ENCODE results near the gene FAM72C.
"Not testable (repeated sequence)": the region's sequence is repeated elsewhere in the genome, so short reads cannot be mapped to it uniquely, and the experiment has no call there.

FAM72C gene

DNA sequence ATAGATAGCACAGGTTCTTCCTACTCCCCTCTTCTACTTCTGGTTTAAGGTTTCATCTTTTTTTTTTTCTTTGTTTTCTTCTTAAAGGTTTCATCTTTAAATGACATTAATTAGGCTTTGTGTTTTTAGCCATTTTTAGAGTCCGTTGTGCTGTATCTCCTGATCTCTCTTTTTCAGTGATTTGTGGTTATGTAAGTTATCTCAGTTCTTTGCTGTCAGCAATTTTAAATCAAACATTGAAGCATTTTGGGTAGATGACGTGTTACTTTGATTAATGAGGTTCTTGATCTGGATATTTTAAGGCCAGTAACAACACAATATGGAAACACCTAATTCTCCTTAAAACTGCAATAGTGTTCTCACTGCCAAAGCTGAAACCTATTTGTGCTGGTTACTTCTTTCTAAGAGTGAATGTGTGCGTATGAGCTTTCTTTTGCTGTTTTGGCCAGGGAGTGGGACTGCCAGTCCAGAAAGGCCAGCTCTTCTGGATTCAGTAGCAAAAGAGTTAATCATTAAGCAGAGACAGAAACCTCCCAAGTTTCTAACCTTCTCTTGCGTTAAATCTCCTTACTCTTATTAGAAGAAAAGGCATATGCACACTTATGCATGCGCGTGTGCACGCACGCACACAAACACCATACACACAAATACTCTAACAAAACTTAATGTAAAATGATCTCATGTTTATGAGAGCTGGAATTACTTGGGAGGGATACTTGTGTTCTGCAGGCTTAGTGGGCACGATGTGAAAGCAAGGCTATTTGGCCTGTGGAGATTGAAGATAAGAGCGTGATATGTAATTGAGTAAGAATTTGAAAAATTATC is 17.0 kb upstream of the FAM72C start:
- POLR2A ChIA-PET; CTCF ChIA-PET; DNase-seq (ENCODE audit: extremely low spot score): not testable (repeated sequence)

GRCh38 chr1:143987868-143988267 is 16.1 kb upstream of the FAM72C start:
- POLR2A ChIA-PET; CTCF ChIA-PET; DNase-seq (ENCODE audit: extremely low spot score): not testable (repeated sequence)

DNA sequence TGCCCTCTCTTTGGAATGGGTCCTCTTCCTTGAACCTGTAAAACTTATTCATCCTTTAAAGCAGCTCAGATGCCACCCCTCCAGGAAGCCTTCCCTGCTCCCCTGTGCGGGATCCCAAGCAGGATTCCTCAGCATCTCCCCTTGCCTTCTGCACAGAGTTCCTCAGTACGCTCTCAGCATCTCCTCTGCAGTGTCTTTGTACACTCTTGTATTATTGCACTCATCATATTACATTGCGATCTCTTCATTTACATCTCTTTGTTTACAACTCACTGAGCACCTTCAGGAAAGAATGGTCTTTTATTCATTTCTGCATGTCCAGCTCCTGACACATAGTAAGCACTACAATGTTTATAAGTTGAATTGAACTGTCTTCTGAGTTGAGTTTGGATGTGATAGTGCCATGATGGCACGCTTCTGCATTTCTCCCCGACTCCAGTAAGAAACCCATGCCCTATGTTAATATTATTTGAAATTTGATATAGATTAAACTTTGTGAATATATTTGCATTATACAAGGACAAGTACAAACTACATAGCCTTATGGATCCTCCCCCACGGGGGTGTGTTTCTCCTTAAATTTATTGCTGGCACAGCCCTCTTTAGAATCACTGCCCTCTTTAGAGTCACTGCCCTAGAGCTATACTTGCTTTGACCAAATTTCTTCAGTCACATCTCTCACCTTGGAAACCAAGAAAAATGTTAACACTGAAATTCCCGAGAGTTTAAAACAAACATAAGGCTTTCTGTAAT is 13.1 kb upstream of the FAM72C start:
- CTCF ChIA-PET; POLR2A ChIA-PET; DNase-seq (ENCODE audit: extremely low spot score): not testable (repeated sequence)

DNA sequence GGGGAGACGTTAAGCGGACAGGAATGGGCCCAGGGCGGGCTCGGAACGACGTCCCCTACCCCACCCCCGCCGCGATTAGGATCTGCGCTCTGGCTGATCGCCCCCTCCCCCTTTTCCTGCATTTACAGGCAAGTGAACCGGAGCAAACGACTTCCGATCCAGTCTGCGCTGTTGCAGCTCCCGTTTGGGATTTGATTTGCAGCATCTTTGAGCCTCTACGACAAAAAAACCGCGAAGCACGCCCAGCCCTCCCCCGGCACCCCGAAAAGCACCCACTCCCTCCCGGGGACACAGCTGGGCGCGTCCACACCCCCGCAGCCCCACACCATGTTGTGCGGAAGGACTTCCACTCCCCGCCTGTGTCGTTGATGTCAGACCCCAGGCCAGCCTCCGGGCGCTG is 2.6 kb upstream of the FAM72C start:
- POLR2A ChIA-PET; CTCF ChIA-PET; DNase-seq (ENCODE audit: extremely low spot score): not testable (repeated sequence)

DNA sequence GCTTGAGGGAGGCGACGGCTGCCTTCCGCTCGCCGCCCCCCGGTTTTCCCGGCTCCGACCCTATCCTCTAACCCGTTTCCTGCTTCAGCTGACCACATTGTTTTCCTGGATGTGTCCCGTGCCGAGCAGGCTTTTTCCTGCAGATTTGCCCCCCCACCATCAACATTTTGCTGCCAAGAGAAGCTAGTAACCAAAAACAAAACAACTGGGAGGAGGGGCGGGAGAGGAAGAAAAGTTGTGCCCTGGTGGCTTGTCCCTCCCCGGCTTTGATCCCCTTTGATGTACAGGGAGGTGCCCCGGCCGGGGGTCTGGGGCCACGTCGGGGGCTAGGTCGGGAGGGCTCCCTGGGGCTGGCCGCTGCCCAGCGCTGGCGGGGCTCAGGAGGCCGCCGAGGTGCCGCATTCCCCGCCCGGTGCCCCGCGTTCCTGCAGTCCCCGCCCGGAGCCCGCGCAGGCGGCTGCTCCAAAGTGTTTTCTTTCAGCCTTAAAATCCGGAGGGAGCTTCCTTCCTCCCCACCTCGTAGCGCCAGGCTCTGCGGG is 2.2 kb upstream of the FAM72C start:
- POLR2A ChIA-PET; CTCF ChIA-PET; DNase-seq (ENCODE audit: extremely low spot score): not testable (repeated sequence)

GRCh38 chr1:143972753-143973326 is 1.1 kb upstream of the FAM72C start:
- POLR2A ChIA-PET; DNase-seq (ENCODE audit: extremely low spot score); CTCF ChIA-PET: not testable (repeated sequence)

DNA sequence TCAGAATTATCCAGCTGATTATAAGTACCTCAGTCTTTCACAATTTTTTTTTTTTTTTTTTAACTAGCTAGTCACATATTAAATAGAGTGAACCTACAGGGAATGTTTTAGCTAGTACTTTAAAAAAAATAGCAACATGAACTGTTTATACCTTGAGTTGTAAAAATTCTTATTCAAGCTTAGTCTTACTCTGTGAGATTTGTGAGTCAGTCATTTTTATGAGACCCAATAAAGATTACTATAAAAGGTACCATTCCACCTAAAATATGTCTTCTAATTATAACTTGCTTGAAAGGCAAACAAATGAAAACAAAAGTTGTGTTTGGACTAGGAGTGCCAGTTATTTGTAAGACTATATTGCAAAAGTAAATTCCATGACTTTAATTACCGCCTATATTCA is 5.9 kb downstream of the FAM72C start:
- DNase-seq (ENCODE audit: extremely low spot score); POLR2A ChIA-PET; CTCF ChIA-PET: not testable (repeated sequence)

- POLR2A ChIA-PET; CTCF ChIA-PET; DNase-seq (ENCODE audit: extremely low spot score): not testable (repeated sequence)
Measured at GRCh38 chr1:143964294-143964693, 7.5 kb downstream of the FAM72C start.

- POLR2A ChIA-PET; DNase-seq (ENCODE audit: extremely low spot score); CTCF ChIA-PET: not testable (repeated sequence)
Measured at GRCh38 chr1:143955930-143956329, 15.9 kb downstream of the FAM72C start.

GRCh38 chr1:143952913-143953312 is 18.9 kb downstream of the FAM72C start:
- POLR2A ChIA-PET, CTCF ChIA-PET: not testable (repeated sequence)

GRCh38 chr1:143951485-143952391 is 20.0 kb downstream of the FAM72C start:
- CTCF ChIA-PET; POLR2A ChIA-PET; DNase-seq (ENCODE audit: extremely low spot score): not testable (repeated sequence)

More at GRCh38 chr1:143952913-143953312, 18.9 kb downstream of the FAM72C start:
- DNase-seq (ENCODE audit: extremely low spot score): not testable (repeated sequence)

- DNase-seq (ENCODE audit: extremely low spot score); POLR2A ChIA-PET; CTCF ChIA-PET: not testable (repeated sequence)
Measured at GRCh38 chr1:143947749-143948148, 24.0 kb downstream of the FAM72C start.

DNA sequence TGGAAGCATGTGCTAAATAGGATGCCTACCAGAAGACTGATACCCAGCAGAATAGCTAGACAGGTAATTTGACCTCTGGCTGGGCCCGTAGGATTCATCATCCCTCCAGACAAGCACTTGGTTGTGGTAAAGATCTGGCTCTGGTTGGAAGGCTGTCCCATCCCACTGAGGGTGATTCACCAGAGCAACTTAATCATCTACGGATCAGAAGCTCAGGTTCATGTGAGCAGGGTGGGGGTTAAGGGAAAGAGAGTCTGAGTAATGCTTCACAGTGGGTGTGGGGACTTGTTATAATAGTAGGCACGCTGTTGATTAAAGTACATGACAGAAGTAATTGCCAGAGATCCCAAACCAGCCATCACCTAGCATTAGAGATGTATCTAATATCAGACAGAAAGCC is 26.5 kb downstream of the FAM72C start:
- POLR2A ChIA-PET; CTCF ChIA-PET; DNase-seq (ENCODE audit: extremely low spot score): not testable (repeated sequence)

- POLR2A ChIA-PET; CTCF ChIA-PET; DNase-seq (ENCODE audit: extremely low spot score): not testable (repeated sequence)
Measured at GRCh38 chr1:143944576-143945240, 27.1 kb downstream of the FAM72C start.

GRCh38 chr1:143943319-143943978 is 28.3 kb downstream of the FAM72C start:
- CTCF ChIA-PET; POLR2A ChIA-PET; DNase-seq (ENCODE audit: extremely low spot score): not testable (repeated sequence)

DNA sequence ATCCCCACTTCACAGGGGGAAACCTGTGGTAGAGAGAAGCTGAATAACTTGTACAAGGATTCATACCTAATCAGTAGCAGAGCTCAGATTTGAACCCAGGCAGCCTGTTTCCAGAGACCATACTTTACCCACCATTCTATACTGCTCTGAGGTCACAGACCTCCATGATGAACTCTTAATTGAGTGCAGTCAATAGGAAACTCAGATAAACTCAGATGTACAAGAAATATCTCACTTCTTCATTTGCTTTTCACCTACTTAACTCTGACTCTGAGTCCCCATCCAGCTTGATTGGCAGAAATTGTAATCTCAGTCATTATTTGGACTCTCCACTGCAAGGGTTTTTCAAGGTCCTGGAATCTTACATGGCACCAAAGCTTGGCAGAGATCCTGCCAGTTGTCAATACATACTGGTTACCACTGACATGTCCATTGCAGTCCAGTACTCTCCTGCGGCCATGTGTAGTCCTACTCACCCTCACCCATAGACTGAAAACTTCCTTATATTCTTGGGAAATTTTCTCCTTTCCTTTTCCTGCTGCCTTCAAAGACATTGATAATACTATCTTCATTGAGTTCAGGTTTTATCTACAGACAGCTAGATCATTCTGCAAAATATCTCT is 29.4 kb downstream of the FAM72C start:
- DNase-seq (ENCODE audit: extremely low spot score): not testable (repeated sequence)

GRCh38 chr1:143939666-143940065 is 32.1 kb downstream of the FAM72C start:
- POLR2A ChIA-PET; DNase-seq (ENCODE audit: extremely low spot score); CTCF ChIA-PET: not testable (repeated sequence)

More for the DNA sequence above, 29.4 kb downstream of the FAM72C start:
- POLR2A ChIA-PET, CTCF ChIA-PET: not testable (repeated sequence)
